ENCODE data around the gene STK36. TPM values are rescaled to one million over a fixed set of nuclear protein-coding genes. Genes with fewer than 3 reads are reported as not detected.

STK36 gene
- total RNA-seq, 3 donors from 2014 or later (not counting 1 experiment from before 2014, with no cell fraction given), result 20.0 to 20.3 (median 20.2) TPM

- no peaks in the 10 kb centered on the region for H3K4me1 ChIP-seq (ENCODE audit: control insufficient read depth, insufficient read depth, low read length)
- WGBS (ENCODE audit: insufficient coverage), result 95% methylated on average over 8 of the region's 8 CpGs
- H3K4me3 Mint-ChIP-seq, result no peak overlapping the region
- no peak overlapping the region for H3K27ac ChIP-seq (ENCODE audit: low read length)
- no peak overlapping the region for H3K27ac Mint-ChIP-seq
- ATAC-seq, result no peak
- DNase-seq, result no peak
- H3K36me3 Mint-ChIP-seq, result no peaks in the 10 kb centered on the region
- no peak overlapping the region for H3K4me3 ChIP-seq (ENCODE audit: low read length)
- H3K36me3 ChIP-seq (ENCODE audit: control insufficient read depth, insufficient read depth, low read length), result no peaks in the 10 kb centered on the region
- TF ChIP-seq, protein P1, sequence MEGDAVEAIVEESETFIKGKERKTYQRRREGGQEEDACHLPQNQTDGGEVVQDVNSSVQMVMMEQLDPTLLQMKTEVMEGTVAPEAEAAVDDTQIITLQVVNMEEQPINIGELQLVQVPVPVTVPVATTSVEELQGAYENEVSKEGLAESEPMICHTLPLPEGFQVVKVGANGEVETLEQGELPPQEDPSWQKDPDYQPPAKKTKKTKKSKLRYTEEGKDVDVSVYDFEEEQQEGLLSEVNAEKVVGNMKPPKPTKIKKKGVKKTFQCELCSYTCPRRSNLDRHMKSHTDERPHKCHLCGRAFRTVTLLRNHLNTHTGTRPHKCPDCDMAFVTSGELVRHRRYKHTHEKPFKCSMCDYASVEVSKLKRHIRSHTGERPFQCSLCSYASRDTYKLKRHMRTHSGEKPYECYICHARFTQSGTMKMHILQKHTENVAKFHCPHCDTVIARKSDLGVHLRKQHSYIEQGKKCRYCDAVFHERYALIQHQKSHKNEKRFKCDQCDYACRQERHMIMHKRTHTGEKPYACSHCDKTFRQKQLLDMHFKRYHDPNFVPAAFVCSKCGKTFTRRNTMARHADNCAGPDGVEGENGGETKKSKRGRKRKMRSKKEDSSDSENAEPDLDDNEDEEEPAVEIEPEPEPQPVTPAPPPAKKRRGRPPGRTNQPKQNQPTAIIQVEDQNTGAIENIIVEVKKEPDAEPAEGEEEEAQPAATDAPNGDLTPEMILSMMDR (IDR thresholded peaks at IDR 0.05), result no peak
- H3K9me3 ChIP-seq (ENCODE audit: control insufficient read depth, insufficient read depth, low read length), result no peaks in the 10 kb centered on the region
- no peaks in the 10 kb centered on the region for H3K27me3 Mint-ChIP-seq (ENCODE audit: low read depth in 2 of 2)
- no peaks in the 10 kb centered on the region for H3K27me3 ChIP-seq (ENCODE audit: control insufficient read depth, insufficient read depth, low read length)
- intact Hi-C loops (cut with micrococcal nuclease), result no loop called here
- H3K4me1 Mint-ChIP-seq, result no peaks in the 10 kb centered on the region
- H3K9me3 Mint-ChIP-seq, result no peaks in the 10 kb centered on the region
Observed at GRCh38 chr2:218698885-218699284, 27.0 kb downstream of the STK36 start.

DNA sequence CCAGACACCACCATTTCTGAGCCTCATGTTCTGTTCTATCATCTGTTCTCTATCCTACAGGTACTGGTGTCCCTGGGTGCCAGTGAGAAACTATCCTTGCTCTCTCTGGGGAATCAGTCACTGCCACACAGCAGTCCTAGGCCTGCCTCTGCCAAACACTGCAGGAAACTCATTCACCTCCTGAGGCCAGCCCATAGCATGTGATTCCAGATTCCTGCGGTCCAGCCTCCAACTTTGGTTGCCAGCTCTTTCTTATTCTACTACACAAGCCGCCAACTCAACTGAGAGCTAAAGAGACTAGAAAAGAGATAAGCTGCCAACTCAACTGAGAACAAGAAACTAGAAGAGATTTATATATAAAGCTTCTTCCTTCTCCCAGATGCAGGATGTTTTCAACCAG lies 29.9 kb downstream of the STK36 start:
- H3K4me1 ChIP-seq (ENCODE audit: control insufficient read depth, insufficient read depth, low read length), result no peaks in the 10 kb centered on the region
- no peak for ATAC-seq
- TF ChIP-seq, protein P1 (IDR thresholded peaks at IDR 0.05), result no peak

DNA sequence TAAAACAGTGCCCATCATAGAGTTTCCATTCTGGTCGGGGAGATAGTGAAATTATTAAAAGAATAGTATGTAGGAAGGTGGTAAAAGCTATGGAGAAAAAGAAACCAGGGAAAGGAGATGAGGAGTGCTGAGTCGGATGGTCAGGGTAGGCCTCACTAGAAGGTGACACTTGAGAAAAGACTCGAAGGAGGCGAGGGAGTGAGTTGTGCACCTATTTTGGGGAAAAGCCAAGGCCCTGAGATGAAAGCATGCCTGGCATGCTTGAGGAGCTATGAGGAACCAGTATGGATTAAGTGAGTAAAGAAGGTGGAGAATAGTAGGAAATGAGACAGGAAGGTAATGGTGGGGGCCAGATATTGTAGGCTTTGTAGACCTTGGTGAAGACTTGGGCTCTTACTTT lies 31.5 kb downstream of the STK36 start:
- H3K4me3 Mint-ChIP-seq, result no peak overlapping the region
- WGBS (ENCODE audit: insufficient coverage), result 78% methylated on average over 4 of the region's 4 CpGs
- Histone ChIP-seq H3K27me3 (ENCODE audit: control insufficient read depth, insufficient read depth, low read length) (no peaks in the 10 kb centered on the region), H3K36me3 (ENCODE audit: control insufficient read depth, insufficient read depth, low read length) (no peaks in the 10 kb centered on the region), H3K9me3 (ENCODE audit: control insufficient read depth, insufficient read depth, low read length) (no peaks in the 10 kb centered on the region), H3K4me1 (ENCODE audit: control insufficient read depth, insufficient read depth, low read length) (no peaks in the 10 kb centered on the region), H3K4me3 (ENCODE audit: low read length) (no peak overlapping the region), H3K27ac (ENCODE audit: low read length) (no peak overlapping the region)
- H3K9me3 Mint-ChIP-seq, result no peaks in the 10 kb centered on the region
- no peaks in the 10 kb centered on the region for H3K27me3 Mint-ChIP-seq (ENCODE audit: low read depth in 2 of 2)
- ATAC-seq, result no peak
- H3K4me1 Mint-ChIP-seq, result no peaks in the 10 kb centered on the region
- TF ChIP-seq, protein P1 (IDR thresholded peaks at IDR 0.05), result no peak
- H3K27ac Mint-ChIP-seq, result no peak overlapping the region
- no peak for DNase-seq
- H3K36me3 Mint-ChIP-seq, result no peaks in the 10 kb centered on the region
- intact Hi-C loops (cut with micrococcal nuclease), result no loop called here

More for the DNA sequence above, 29.9 kb downstream of the STK36 start:
- no peak for DNase-seq
- Histone ChIP-seq H3K27ac (ENCODE audit: low read length) (no peak overlapping the region), H3K27me3 (ENCODE audit: control insufficient read depth, insufficient read depth, low read length) (no peaks in the 10 kb centered on the region), H3K36me3 (ENCODE audit: control insufficient read depth, insufficient read depth, low read length) (no peaks in the 10 kb centered on the region), H3K4me3 (ENCODE audit: low read length) (no peak overlapping the region), H3K9me3 (ENCODE audit: control insufficient read depth, insufficient read depth, low read length) (no peaks in the 10 kb centered on the region)
- Mint-ChIP-seq H3K4me1 (no peaks in the 10 kb centered on the region), H3K4me3 (no peak overlapping the region), H3K36me3 (no peaks in the 10 kb centered on the region), H3K9me3 (no peaks in the 10 kb centered on the region), H3K27ac (no peak overlapping the region), H3K27me3 (ENCODE audit: low read depth in 2 of 2) (no peaks in the 10 kb centered on the region)
- WGBS (ENCODE audit: insufficient coverage), result 86% methylated on average over 2 of the region's 2 CpGs
- intact Hi-C loops (cut with micrococcal nuclease), result no loop called here

GRCh38 chr2:218708086-218708485 lies 36.2 kb downstream of the STK36 start:
- Histone ChIP-seq H3K4me1 (ENCODE audit: control insufficient read depth, insufficient read depth, low read length) (peaks cover 10% of the 10 kb centered on the region), H3K36me3 (ENCODE audit: control insufficient read depth, insufficient read depth, low read length) (no peaks in the 10 kb centered on the region), H3K27ac (ENCODE audit: low read length) (no peak overlapping the region), H3K27me3 (ENCODE audit: control insufficient read depth, insufficient read depth, low read length) (no peaks in the 10 kb centered on the region), H3K4me3 (ENCODE audit: low read length) (no peak overlapping the region), H3K9me3 (ENCODE audit: control insufficient read depth, insufficient read depth, low read length) (no peaks in the 10 kb centered on the region)
- Mint-ChIP-seq H3K4me3 (no peak overlapping the region), H3K27me3 (ENCODE audit: low read depth in 2 of 2) (no peaks in the 10 kb centered on the region), H3K4me1 (peaks cover 12 to 19% of the 10 kb centered on the region in 2 donors), H3K36me3 (no peaks in the 10 kb centered on the region), H3K9me3 (no peaks in the 10 kb centered on the region), H3K27ac (no peak overlapping the region)
- ATAC-seq, result no peak
- TF ChIP-seq, protein P1 (IDR thresholded peaks at IDR 0.05), result no peak
- 70% methylated on average over 4 of the region's 4 CpGs for WGBS (ENCODE audit: insufficient coverage)
- intact Hi-C loops (cut with micrococcal nuclease), result no loop called here
- DNase-seq, result no peak

All from natural killer cell (primary cell).